Skin epidermis (tissue), 12 donors: ENCODE measurements around the gene PPP1R36.

Experiments
- H3K27ac ChIP-seq, 21 experiments: fragments of 200-600 bp; sonication (generic) in 11 of 21; one replicate each; pipeline ENCODE4 v1.5.0; 2020; ENCODE audit warnings: mild to moderate bottlenecking in 3 of 21, inconsistent platforms in 2 of 21, moderate library complexity in 2 of 21
- H3K4me3 ChIP-seq, 7 experiments: fragments of 200-600 bp; sonication (generic) in 2 of 7; one replicate each; pipeline ENCODE4 v1.5.0; 2020; ENCODE audit warnings: inconsistent platforms in 2 of 7, mild to moderate bottlenecking in 2 of 7, moderate library complexity in 1 of 7

PPP1R36 gene

GRCh38 chr14:64636208-64636979, 86.6 kb downstream of the PPP1R36 start:
- H3K27ac ChIP-seq = no peak overlapping the region
- no peak overlapping the region for H3K4me3 ChIP-seq

GRCh38 chr14:64636980-64637429, 87.2 kb downstream of the PPP1R36 start:
- Histone ChIP-seq H3K4me3 (no peak overlapping the region), H3K27ac (peak overlapping the region in 1 of 21 experiments; percentile 16)

- H3K27ac ChIP-seq = peak overlapping the region in 1 of 21 experiments; percentile 16
- no peak overlapping the region for H3K4me3 ChIP-seq
Observed at GRCh38 chr14:64637735-64638473, 88.1 kb downstream of the PPP1R36 start.

DNA sequence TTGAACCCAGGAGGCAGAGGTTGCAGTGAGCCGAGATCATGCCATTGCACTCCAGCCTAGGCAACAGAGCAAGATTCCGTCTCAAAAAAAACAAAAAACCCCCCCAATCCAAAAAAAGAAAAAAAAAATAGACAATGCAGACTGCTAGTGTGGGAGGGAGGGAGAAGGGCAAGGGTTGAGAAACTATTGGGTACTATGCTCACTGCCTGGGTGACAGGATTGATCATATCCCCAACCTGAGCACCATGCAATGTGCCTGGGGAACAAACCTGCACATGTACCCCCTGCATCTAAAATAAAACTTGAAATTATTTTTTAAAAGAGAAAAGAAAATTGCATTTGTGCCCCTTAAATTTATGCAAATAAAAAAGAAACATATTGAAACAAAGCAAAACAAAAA, 88.9 kb downstream of the PPP1R36 start:
- Histone ChIP-seq H3K4me3 (no peak overlapping the region), H3K27ac (no peak overlapping the region)
